Body of pancreas (tissue), 4 donors: ENCODE results near the gene PTK7.

ENCODE experiments used
- POLR2A ChIP-seq, 3 donors: fragments of 450-650 bp; IDR thresholded peaks; one replicate each; pipeline ENCODE4 v1.6.1; 2016; ENCODE audit warnings: antibody characterized with exemption in 3 of 3, mild to moderate bottlenecking in 2 of 3
- TF ChIP-seq, protein P1 (sequence below), 7 experiments: fragments of 450-650 bp in 4 of 7; fragments of 200-600 bp in 3 of 7; sonication (generic) in 3 of 7; IDR thresholded peaks; one replicate each; pipeline ENCODE4 v1.5.1; 2016 to 2019; ENCODE audit warnings: antibody characterized with exemption in 7 of 7

DNA sequence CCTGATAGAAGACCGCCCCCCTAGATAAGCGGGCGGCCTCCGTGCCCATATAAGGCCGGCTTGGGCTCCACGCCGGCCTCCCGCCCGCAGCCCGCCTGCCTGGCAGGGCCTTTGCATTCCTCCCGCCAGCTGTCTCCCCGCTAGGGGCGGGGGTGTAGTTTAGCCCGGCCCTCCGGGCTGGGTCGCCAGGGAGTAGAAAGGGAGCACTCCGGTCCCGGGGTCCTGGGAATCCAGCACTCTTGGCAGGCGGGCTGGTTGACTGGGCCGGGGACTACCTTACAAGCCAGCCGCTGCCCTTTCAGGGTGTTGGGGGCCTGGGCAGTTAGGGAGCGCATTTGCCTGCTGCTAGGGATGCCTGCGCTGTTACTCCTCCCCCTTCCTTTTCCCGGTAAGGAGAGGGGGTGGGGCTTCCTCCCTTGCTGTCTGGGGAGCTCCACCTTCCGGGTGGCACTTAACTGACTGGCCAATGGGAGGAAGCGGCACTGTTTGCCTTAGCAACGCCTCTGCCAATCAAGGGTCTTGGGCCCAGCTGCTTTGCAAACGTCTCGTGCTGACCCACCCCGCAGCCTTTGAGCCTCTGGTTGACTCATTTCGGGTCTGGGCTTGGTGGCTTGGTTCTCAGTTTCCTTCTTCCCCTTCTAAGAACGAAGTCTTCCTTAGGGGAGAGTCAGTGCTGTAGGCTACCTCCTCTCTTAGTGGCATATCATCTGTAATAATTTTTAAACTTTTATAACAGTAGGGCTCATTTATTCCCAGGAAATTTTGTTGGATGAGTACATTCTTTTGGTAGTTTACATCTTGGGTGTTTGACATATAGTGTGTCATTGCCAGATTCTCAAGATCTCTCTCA, 98.4 kb downstream of the PTK7 start:
- TF ChIP-seq, protein P1, sequence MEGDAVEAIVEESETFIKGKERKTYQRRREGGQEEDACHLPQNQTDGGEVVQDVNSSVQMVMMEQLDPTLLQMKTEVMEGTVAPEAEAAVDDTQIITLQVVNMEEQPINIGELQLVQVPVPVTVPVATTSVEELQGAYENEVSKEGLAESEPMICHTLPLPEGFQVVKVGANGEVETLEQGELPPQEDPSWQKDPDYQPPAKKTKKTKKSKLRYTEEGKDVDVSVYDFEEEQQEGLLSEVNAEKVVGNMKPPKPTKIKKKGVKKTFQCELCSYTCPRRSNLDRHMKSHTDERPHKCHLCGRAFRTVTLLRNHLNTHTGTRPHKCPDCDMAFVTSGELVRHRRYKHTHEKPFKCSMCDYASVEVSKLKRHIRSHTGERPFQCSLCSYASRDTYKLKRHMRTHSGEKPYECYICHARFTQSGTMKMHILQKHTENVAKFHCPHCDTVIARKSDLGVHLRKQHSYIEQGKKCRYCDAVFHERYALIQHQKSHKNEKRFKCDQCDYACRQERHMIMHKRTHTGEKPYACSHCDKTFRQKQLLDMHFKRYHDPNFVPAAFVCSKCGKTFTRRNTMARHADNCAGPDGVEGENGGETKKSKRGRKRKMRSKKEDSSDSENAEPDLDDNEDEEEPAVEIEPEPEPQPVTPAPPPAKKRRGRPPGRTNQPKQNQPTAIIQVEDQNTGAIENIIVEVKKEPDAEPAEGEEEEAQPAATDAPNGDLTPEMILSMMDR (IDR thresholded peaks at IDR 0.05), result peak in 4 of 7 experiments; percentile 18 to 41 (median 32)
- peak; percentile 25 to 68 (median 68) for TF ChIP-seq POLR2A (IDR thresholded peaks at IDR 0.05)
